SH-SY5Y (cell line): ENCODE results near the gene KCNH4.

ENCODE experiments used
- GATA2 ChIP-seq: IDR thresholded peaks from 2 replicates; pipeline ENCODE4 v1.6.1; 2011; ENCODE audit warnings: mild to moderate bottlenecking, low read depth, low read length
- GATA3 ChIP-seq: IDR thresholded peaks from 2 replicates; pipeline ENCODE4 v1.6.1; 2011; ENCODE audit warnings: low read depth, mild to moderate bottlenecking, low read length, moderate library complexity

KCNH4 gene

GRCh38 chr17:42199416-42200011, 18.6 kb upstream of the KCNH4 start:
- TF ChIP-seq GATA3 (no peak), GATA2 (no peak)

GRCh38 chr17:42198897-42199296, 18.0 kb upstream of the KCNH4 start:
- TF ChIP-seq GATA3: no peak
- TF ChIP-seq GATA2: no peak

- TF ChIP-seq GATA3 (no peak), GATA2 (no peak)
Measured at GRCh38 chr17:42197564-42198156, 16.7 kb upstream of the KCNH4 start.

- TF ChIP-seq GATA3 (no peak), GATA2 (no peak)
Measured at GRCh38 chr17:42193969-42194899, 13.3 kb upstream of the KCNH4 start, which contains the start of gene GHDC. Gene GHDC (minus strand): TSS chr17:42194494. CDS start chr17:42193581, 913 bp downstream.

GRCh38 chr17:42193216-42193968, 12.4 kb upstream of the KCNH4 start:
- TF ChIP-seq GATA2 (no peak), GATA3 (no peak)

- TF ChIP-seq GATA3 (no peak), GATA2 (no peak)
Measured at GRCh38 chr17:42192189-42193126, 11.5 kb upstream of the KCNH4 start.

- TF ChIP-seq GATA2 (no peak), GATA3 (no peak)
Measured at GRCh38 chr17:42191275-42191608, 10.3 kb upstream of the KCNH4 start.

GRCh38 chr17:42190491-42191274, 9.7 kb upstream of the KCNH4 start:
- TF ChIP-seq GATA3 (no peak), GATA2 (no peak)

GRCh38 chr17:42189651-42189965, 8.7 kb upstream of the KCNH4 start:
- no peak for TF ChIP-seq GATA2
- TF ChIP-seq GATA3: no peak

- no peak for TF ChIP-seq GATA2
- TF ChIP-seq GATA3: no peak
Measured at GRCh38 chr17:42188749-42189650, 8.1 kb upstream of the KCNH4 start.

- TF ChIP-seq GATA2: no peak
- TF ChIP-seq GATA3: no peak
Measured at GRCh38 chr17:42187833-42188232, 6.9 kb upstream of the KCNH4 start.

GRCh38 chr17:42185621-42185930, 4.6 kb upstream of the KCNH4 start:
- no peak for TF ChIP-seq GATA3
- no peak for TF ChIP-seq GATA2
